ENCODE data around the gene PHC2. TPM values are rescaled to one million over a fixed set of nuclear protein-coding genes. Genes with fewer than 3 reads are reported as not detected.

PHC2 gene
- total RNA-seq, 4 donors from 2014 or later = 70.2 to 114 (median 77.2) TPM

- WGBS, 2 donors = 64 to 80% methylated on average over 2 of the region's 2 CpGs
- no peak overlapping the region for H3K4me3 ChIP-seq (ENCODE audit: low read depth, poor library complexity, severe bottlenecking)
- TF ChIP-seq, protein P1, sequence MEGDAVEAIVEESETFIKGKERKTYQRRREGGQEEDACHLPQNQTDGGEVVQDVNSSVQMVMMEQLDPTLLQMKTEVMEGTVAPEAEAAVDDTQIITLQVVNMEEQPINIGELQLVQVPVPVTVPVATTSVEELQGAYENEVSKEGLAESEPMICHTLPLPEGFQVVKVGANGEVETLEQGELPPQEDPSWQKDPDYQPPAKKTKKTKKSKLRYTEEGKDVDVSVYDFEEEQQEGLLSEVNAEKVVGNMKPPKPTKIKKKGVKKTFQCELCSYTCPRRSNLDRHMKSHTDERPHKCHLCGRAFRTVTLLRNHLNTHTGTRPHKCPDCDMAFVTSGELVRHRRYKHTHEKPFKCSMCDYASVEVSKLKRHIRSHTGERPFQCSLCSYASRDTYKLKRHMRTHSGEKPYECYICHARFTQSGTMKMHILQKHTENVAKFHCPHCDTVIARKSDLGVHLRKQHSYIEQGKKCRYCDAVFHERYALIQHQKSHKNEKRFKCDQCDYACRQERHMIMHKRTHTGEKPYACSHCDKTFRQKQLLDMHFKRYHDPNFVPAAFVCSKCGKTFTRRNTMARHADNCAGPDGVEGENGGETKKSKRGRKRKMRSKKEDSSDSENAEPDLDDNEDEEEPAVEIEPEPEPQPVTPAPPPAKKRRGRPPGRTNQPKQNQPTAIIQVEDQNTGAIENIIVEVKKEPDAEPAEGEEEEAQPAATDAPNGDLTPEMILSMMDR (IDR thresholded peaks at IDR 0.05) = no peak
- no peak for TF ChIP-seq POLR2A (IDR thresholded peaks at IDR 0.05)
- intact Hi-C loops (cut with DNase I; ENCODE audit: low total_unique reads) = no loop called here
- no peak for DNase-seq (ENCODE audit: low spot score in 2 of 2)
Observed at GRCh38 chr1:33424610-33425009, 6.3 kb downstream of the PHC2 start.

DNA sequence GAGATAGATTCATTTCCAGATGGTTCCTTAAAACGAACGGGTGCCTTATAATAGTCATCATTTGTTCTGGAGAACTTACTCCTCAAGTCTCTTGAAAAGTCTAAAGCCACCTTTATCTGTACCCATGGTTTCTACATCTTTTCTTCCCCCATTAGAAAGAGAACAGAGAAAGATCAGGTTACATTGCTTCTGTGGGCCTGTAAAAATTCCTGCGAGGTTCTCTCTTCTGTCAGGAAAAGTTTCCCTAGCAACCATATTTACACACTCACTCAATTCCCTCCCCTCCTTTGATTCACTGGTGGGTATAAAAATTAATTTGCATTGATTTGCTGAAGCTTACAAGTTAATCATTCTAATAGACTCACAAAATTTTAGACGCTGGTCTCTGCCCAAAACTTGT lies 6.7 kb downstream of the PHC2 start:
- TF ChIP-seq POLR2A (IDR thresholded peaks at IDR 0.05) = no peak
- TF ChIP-seq, protein P1 (IDR thresholded peaks at IDR 0.05) = no peak
- no peak for DNase-seq (ENCODE audit: low spot score in 2 of 2)
- 88 to 91% methylated on average over 4 of the region's 4 CpGs for WGBS, 2 donors

GRCh38 chr1:33420870-33421775 lies 9.8 kb downstream of the PHC2 start:
- DNase-seq (ENCODE audit: low spot score in 2 of 2) = no peak
- intact Hi-C loops (cut with DNase I; ENCODE audit: low total_unique reads) = no loop called here
- WGBS, 2 donors = 73 to 77% methylated on average over 7 of the region's 7 CpGs
- TF ChIP-seq POLR2A (IDR thresholded peaks at IDR 0.05) = no peak
- TF ChIP-seq, protein P1 (IDR thresholded peaks at IDR 0.05) = no peak
- H3K4me3 ChIP-seq (ENCODE audit: low read depth, poor library complexity, severe bottlenecking) = no peak overlapping the region

More for the DNA sequence above, 6.7 kb downstream of the PHC2 start:
- intact Hi-C loops (cut with DNase I; ENCODE audit: low total_unique reads) = no loop called here
- no peak overlapping the region for H3K4me3 ChIP-seq (ENCODE audit: low read depth, poor library complexity, severe bottlenecking)

GRCh38 chr1:33418811-33419210 lies 12.1 kb downstream of the PHC2 start:
- no peak for DNase-seq (ENCODE audit: low spot score in 2 of 2)
- intact Hi-C loops (cut with DNase I; ENCODE audit: low total_unique reads) = no loop called here
- no peak for TF ChIP-seq POLR2A (IDR thresholded peaks at IDR 0.05)
- TF ChIP-seq, protein P1 (IDR thresholded peaks at IDR 0.05) = no peak
- no peak overlapping the region for H3K4me3 ChIP-seq (ENCODE audit: low read depth, poor library complexity, severe bottlenecking)
- WGBS, 2 donors = 92 to 100% methylated on average over 1 of the region's 1 CpG

DNA sequence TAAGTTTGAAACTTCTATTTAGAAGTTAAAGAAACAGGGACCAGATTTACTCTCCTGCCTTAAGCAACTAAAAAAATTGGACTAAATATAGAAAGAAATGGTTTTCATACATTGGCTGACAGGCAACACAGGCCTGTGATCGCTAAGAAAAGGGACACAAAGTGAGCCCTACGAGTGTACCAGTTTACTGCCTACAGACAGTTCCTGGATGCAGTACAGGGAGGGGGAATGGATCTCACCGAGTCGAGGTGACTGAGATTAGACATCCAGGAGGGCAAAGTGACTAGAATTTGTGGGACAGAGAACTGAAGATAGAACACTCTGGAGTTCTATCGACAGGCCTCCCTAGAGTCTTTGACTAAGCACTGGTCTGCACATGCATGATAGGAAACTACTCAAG lies 16.0 kb downstream of the PHC2 start:
- TF ChIP-seq, protein P1 (IDR thresholded peaks at IDR 0.05) = no peak
- no peak for TF ChIP-seq POLR2A (IDR thresholded peaks at IDR 0.05)
- intact Hi-C loops (cut with DNase I; ENCODE audit: low total_unique reads) = no loop called here
- H3K4me3 ChIP-seq (ENCODE audit: low read depth, poor library complexity, severe bottlenecking) = no peak overlapping the region
- 62 to 64% methylated on average over 5 of the region's 5 CpGs for WGBS, 2 donors
- DNase-seq (ENCODE audit: low spot score in 2 of 2) = no peak

All from lower leg skin (tissue), 4 donors.